ENCODE results near the gene SLC22A2.

- no peak for TF ChIP-seq EP300 (IDR thresholded peaks at IDR 0.05; ENCODE audit: borderline replicate concordance)
- no peak for TF ChIP-seq TEAD4 (IDR thresholded peaks at IDR 0.05)
These were observed 45.2 kb upstream of the SLC22A2 start for GRCh38 chr6:160303806-160304205.

All from Ishikawa (cell line).